Endothelial cell of umbilical vein (primary cell): ENCODE measurements around the gene PSG6.
"Not testable (repeated sequence)": the region's sequence is repeated elsewhere in the genome, so short reads cannot be mapped to it uniquely, and the experiment has no call there.

Source experiments
- EZH2 ChIP-seq: IDR thresholded peaks from 2 replicates; pipeline ENCODE4 v1.6.1; 2012; ENCODE audit warnings: borderline replicate concordance, low read depth, mild to moderate bottlenecking, moderate library complexity, low read length, inconsistent platforms; ENCODE audit not compliant: severe bottlenecking
- GATA2 ChIP-seq: IDR thresholded peaks from 2 replicates; pipeline ENCODE4 v1.7.0; 2011; ENCODE audit warnings: low read depth, mild to moderate bottlenecking, moderate library complexity, mixed read lengths, low read length; ENCODE audit not compliant: insufficient read length, insufficient read depth
- JUN ChIP-seq: IDR thresholded peaks from 2 replicates; pipeline ENCODE4 v1.6.1; 2011; ENCODE audit warnings: borderline replicate concordance, low read depth; ENCODE audit not compliant: insufficient read length, insufficient read depth
- MYC ChIP-seq: IDR thresholded peaks from one replicate; pipeline ENCODE4 v1.6.1; 2011; ENCODE audit warnings: mild to moderate bottlenecking, low read depth, low read length
- POLR2A ChIP-seq: IDR thresholded peaks from 2 replicates; pipeline ENCODE4 v1.6.1; 2012; ENCODE audit warnings: low read depth, mild to moderate bottlenecking, control low read depth, low read length
- POLR2AphosphoS5 ChIP-seq: IDR thresholded peaks from 2 replicates; pipeline ENCODE4 v1.6.1; 2012; ENCODE audit warnings: low read depth, mild to moderate bottlenecking, control low read depth, low read length, moderate library complexity; ENCODE audit not compliant: insufficient read depth
- TF ChIP-seq, protein P1 (sequence below): IDR thresholded peaks from 2 replicates; pipeline ENCODE4 v1.6.1; 2011; ENCODE audit not compliant: insufficient read depth, insufficient read length
- TF ChIP-seq, protein P2 (sequence below), 2 donors: IDR thresholded peaks; 1 replicate in 1 of 2; 2 replicates in 1 of 2; pipeline ENCODE4 v1.5.1; 2011; ENCODE audit warnings: low read length in 2 of 2, mild to moderate bottlenecking in 2 of 2, moderate library complexity in 2 of 2, control low read depth in 1 of 2, inconsistent platforms in 1 of 2, low read depth in 1 of 2; ENCODE audit not compliant: insufficient read depth in 1 of 2; ENCODE audit errors: extremely low read depth in 1 of 2

DNA sequence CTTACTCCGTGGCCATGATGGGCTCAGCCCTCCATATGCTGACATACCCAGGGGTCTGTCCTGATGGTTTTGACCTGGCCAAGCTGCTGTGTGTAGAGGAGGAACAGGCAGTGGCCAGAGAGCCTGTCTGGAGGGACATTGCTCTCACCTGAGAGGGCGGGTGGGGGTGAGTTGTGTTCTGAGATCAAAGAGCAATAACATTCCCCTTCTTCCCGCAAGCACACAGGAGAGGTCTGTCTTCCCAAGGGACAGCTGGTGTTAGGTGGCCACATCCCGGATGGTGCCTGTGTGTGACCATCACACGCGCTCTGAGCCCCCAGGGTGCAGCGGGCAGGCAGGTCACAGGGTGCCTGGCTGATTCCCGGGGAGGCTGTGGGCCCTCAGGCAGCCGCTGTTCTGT lies 37.1 kb downstream of the PSG6 start:
- TF ChIP-seq, protein P1, sequence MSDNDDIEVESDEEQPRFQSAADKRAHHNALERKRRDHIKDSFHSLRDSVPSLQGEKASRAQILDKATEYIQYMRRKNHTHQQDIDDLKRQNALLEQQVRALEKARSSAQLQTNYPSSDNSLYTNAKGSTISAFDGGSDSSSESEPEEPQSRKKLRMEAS = not testable (repeated sequence)
- TF ChIP-seq, protein P2, sequence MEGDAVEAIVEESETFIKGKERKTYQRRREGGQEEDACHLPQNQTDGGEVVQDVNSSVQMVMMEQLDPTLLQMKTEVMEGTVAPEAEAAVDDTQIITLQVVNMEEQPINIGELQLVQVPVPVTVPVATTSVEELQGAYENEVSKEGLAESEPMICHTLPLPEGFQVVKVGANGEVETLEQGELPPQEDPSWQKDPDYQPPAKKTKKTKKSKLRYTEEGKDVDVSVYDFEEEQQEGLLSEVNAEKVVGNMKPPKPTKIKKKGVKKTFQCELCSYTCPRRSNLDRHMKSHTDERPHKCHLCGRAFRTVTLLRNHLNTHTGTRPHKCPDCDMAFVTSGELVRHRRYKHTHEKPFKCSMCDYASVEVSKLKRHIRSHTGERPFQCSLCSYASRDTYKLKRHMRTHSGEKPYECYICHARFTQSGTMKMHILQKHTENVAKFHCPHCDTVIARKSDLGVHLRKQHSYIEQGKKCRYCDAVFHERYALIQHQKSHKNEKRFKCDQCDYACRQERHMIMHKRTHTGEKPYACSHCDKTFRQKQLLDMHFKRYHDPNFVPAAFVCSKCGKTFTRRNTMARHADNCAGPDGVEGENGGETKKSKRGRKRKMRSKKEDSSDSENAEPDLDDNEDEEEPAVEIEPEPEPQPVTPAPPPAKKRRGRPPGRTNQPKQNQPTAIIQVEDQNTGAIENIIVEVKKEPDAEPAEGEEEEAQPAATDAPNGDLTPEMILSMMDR (IDR thresholded peaks at IDR 0.05; ENCODE audit: extremely low read depth in 1 of 2, insufficient read depth in 1 of 2, low read depth in 1 of 2, low read length in 2 of 2) = not testable (repeated sequence)
- not testable (repeated sequence) for TF ChIP-seq POLR2A, EZH2, MYC, POLR2AphosphoS5, JUN, GATA2
